Stimulated activated CD4-positive, alpha-beta T cell treated with anti-CD3 and anti-CD28 coated beads, Interleukin-15, amount 100 ng/mL, for 1 hour (primary cell): Measurements from ENCODE around the gene CRB2.

Experiments used
- DNase-seq, 2 donors: peaks; one replicate each; pipeline ENCODE4 v3.0.0-alpha.2; 2020; ENCODE audit warnings: low read depth in 1 of 2, low spot score in 1 of 2

The CRB2 gene

DNA sequence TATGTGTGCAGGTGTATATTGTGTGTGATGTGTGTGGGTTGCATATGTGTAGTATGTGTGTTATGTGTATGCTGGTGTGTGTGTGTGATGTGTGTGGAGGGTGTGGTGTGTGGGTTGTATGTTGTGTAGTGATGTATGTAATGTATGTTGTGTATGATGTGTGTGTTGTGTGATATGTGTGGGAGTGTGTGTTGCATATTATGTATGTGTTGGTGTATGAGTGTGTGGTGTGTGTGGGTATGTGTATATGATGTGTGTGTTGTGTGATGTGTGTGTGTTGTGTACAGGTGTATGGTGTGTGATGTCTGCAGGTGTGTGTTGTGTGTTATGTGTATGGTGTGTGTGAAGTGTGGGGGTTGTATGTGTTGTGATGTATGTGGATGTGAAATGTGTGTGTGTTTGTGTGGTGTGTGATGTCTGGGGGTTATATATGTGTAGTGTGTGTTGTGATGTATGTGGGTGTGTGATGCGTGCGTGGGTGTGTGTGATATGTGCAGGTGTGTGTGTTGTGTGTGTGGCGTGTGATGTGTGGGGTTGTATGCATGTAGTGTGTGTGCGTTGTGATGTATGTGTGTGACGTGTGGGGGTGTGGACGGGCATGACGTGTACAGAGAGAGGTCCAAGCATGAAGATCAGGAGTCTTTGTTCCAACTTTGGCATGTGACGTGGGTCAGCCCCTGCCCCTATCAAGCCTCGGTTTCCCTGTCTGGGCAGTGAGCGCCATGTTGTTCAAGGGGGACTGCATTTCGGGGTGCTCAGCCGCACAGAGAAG lies 8.5 kb upstream of the CRB2 start:
- DNase-seq = no peak

DNA sequence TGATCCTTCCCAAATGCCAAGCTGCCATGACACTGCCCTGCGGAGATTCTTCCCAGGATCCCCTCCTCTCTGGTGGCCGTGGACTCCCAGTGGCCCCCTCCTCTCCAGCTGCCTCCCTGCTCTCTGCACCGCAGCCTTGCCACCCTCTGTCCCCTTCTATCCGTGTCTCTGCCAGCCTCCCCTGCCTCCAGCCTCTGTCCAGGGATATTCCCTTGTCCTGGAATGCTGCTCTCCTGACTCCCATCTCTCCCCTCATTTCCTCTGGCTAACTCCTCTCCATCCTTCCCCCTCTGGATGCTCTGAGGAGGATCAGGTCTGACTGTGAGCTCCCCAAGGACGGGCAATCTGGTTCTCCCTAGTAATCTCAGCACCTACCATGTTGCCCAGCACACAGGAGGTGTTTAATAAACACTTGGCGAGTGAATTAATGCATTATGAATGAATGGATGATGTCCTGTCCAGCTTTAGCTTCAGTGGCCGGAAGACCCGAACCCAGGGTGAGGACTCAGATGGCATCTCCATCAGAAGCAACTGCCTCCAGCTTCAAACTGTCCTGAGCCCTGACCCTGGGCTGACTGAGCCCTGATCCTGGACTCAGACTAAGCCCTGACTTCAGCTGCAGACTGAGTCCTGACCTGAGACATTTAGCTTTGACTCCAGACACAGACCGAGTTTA lies 7.5 kb upstream of the CRB2 start:
- no peak for DNase-seq

GRCh38 chr9:123349033-123349432 lies 7.0 kb upstream of the CRB2 start:
- DNase-seq = no peak

- peak; percentile 24 to 36 for DNase-seq
These were observed 6.1 kb upstream of the CRB2 start for GRCh38 chr9:123349691-123350480.

GRCh38 chr9:123350590-123351310 lies 5.2 kb upstream of the CRB2 start:
- no peak for DNase-seq

DNA sequence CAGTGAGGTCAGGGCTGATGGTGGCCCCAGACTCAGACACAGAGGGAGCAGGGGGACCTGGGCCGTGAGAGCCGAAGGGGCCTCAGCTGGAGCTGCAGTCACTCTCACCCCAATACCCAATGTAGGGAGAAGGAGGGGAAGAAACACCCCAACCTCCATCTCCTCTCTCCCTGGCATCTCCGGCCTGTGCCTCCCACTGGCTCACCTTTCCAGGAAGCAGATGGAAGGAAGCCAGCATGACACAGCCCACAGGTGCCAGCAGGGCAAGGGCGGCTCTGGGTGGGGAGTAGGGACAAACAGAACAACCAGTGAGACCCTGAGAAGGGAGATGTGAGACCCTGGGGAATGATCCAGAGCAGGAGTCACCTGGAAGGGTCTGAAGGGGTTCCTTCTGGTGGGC lies 3.0 kb upstream of the CRB2 start:
- DNase-seq = no peak

- peak; percentile 29 to 30 for DNase-seq
These were observed 1.9 kb upstream of the CRB2 start for GRCh38 chr9:123353984-123354591.

GRCh38 chr9:123354806-123355508 lies 1.0 kb upstream of the CRB2 start:
- no peak for DNase-seq

GRCh38 chr9:123356851-123357742 lies 1.1 kb downstream of the CRB2 start:
- no peak for DNase-seq

- no peak for DNase-seq
These were observed 1.7 kb downstream of the CRB2 start for GRCh38 chr9:123357743-123358059.

GRCh38 chr9:123358181-123358905 lies 2.3 kb downstream of the CRB2 start:
- no peak for DNase-seq

DNA sequence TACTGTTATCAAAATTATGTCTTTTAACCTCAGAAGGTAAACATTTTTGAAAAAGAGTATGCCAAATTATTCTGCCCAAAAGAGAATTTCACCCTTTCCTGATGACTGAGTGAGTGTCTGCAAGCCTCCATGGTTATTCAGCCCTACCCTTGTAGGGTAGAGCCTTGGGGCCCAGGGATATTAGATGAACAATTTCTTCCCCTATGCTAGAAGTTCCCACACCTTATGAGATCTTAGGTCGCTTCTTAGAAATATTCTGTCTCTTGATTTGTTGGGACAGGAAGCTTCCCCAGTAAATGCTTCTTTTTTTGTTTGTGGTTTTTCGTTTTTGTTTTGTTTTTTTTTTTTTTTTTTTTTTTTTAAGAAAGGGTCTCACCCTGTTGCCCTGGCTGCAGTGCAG lies 3.1 kb downstream of the CRB2 start:
- no peak for DNase-seq

GRCh38 chr9:123359546-123359945 lies 3.5 kb downstream of the CRB2 start:
- DNase-seq = no peak

- DNase-seq = no peak
These were observed 4.4 kb downstream of the CRB2 start for GRCh38 chr9:123360161-123361085.

DNA sequence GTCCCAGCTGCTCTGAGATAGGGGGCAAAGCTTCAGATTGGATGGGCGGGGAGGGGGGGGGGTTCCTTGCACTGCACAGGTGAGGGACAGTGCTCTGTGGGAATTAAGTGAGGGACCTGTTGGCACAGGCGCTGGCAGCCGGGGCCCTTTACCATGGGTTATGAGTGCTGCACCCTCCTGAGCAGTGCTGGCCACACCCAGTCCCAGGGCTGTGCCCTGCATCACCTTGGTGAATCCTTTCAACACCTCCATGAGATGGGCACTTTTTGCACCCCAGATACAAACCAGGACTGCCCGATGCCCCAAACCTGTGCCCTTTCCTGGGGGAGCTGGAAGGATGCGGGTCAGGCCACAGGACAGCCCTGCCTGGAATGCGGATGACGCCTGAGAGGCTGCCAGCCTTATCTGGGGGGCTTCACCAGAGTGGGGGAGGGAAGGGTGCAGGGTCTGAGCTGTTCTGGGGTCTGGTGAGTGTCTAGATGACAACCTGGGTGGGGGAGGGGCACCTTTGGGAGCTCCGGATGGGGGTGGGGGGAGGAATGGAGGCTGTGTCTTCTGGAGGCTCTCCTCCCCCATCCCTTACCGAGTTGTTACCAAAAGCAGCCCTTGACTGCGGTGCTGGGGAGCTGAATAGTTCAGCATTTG lies 5.2 kb downstream of the CRB2 start:
- DNase-seq = no peak

DNA sequence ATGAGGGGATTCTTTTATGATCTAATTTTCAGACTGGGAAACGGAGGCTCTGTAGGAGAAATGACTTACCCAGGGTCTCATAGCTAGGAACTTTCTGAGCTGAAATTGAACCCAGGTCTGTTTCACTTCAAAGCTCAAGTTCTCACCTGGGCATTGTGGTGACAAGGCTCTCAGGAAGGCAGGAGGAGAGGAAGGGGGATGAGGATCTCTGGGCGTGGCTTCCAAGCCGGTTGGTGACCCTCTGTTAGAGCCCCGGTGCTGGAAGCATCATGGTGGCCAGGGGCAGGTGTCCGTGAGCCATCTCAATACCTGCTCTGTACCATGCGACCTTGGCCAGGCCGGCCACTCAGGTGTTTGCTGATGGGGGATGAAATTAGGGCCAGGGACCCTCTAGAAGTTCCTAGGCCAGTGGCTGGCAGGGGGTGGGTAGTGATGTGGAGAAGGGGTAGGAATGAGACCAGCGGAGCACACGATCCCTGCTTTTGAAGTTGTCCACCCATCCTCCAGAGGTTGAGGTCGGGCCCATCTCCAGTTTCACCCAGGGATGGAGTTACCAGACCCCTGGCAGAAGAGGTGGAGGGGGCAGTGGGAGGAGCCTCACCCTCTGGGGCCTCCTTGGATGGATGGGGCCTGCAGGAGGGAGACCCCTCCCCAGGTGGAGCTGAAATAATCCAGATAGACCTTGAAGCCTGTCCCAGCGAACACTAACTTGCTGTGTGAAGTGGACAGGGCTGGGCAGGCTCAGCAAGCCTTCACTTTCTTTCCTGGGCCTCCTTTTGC lies 5.9 kb downstream of the CRB2 start:
- DNase-seq = no peak
